Upper lobe of right lung (tissue), 1 donor: ENCODE measurements around the gene IRAK2. TPM values are rescaled to one million over a fixed set of nuclear protein-coding genes. Genes with fewer than 3 reads are reported as not detected.

Experiments
- ATAC-seq: fragments of 200-7000 bp; cut with Tn5 transposase; one replicate; pipeline ENCODE4 v1.9.1; 2020; ENCODE audit warnings: mild to moderate bottlenecking, moderate library complexity
- DNase-seq: peaks from one replicate; pipeline ENCODE4 v3.0.0-alpha.2; 2020
- H3K27ac ChIP-seq: fragments of 200-600 bp; one replicate; pipeline ENCODE4 v1.8.0; 2022
- H3K27me3 ChIP-seq: fragments of 200-600 bp; one replicate; pipeline ENCODE4 v1.8.0; 2022; ENCODE audit warnings: mild to moderate bottlenecking
- H3K36me3 ChIP-seq: fragments of 200-600 bp; one replicate; pipeline ENCODE4 v1.8.0; 2022
- H3K4me1 ChIP-seq: fragments of 200-600 bp; one replicate; pipeline ENCODE4 v1.8.0; 2022
- H3K4me3 ChIP-seq: fragments of 200-600 bp; one replicate; pipeline ENCODE4 v1.8.0; 2022; ENCODE audit warnings: mild to moderate bottlenecking
- H3K9me3 ChIP-seq: fragments of 200-600 bp; one replicate; pipeline ENCODE4 v1.8.0; 2022
- intact Hi-C: fragments of 100-400 bp; cut with DNase I; formaldehyde crosslinking; loops from one replicate; pipeline ENCODE4 v1.11.0; 2022
- total RNA-seq: library from RNA; stranded (reverse); fragmentation: NEBNext Ultra II Directional; extraction: Animal tissue kit (Norgen Biotek cat#: 25700); gene quantifications from one replicate; pipeline ENCODE4 v1.2.1, GENCODE V29; 2021
- TF ChIP-seq, protein P1 (sequence below): fragments of 200-600 bp; IDR thresholded peaks from one replicate; pipeline ENCODE4 v1.8.0; 2022; ENCODE audit warnings: antibody characterized with exemption
- donor health status: DM: no; HTN: yes; CAD: no; lungs with severe emphysema.

IRAK2 gene
- total RNA-seq, 1 donor from 2014 or later: 5.2 TPM

DNA sequence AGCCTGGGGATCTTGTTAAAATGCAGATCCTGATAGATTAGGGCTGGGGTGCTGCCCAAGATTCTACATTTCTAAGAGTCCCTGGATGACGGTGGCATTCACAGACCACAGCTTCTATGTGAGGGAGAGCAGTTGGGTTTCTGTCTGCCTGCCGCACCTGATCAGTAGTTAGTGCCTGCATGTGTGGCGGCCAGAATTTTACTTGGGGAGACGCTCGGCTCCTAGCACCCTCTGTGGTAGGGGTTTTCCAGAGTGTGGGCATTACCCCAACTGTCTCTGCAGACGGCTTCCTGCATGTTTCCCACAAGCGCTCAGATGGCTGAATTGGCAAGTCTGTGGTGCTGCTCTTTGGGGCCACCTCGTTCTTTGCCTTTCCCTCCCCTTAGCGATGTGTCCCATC, 119.8 kb downstream of the IRAK2 start:
- Histone ChIP-seq H3K4me3 (no peak overlapping the region), H3K27ac (no peak overlapping the region), H3K36me3 (peaks cover 56% of the 10 kb centered on the region), H3K9me3 (no peaks in the 10 kb centered on the region), H3K4me1 (no peaks in the 10 kb centered on the region), H3K27me3 (no peaks in the 10 kb centered on the region)
- intact Hi-C loops: no loop called here
- DNase-seq (no peak), ATAC-seq (no peak)
- TF ChIP-seq, protein P1, sequence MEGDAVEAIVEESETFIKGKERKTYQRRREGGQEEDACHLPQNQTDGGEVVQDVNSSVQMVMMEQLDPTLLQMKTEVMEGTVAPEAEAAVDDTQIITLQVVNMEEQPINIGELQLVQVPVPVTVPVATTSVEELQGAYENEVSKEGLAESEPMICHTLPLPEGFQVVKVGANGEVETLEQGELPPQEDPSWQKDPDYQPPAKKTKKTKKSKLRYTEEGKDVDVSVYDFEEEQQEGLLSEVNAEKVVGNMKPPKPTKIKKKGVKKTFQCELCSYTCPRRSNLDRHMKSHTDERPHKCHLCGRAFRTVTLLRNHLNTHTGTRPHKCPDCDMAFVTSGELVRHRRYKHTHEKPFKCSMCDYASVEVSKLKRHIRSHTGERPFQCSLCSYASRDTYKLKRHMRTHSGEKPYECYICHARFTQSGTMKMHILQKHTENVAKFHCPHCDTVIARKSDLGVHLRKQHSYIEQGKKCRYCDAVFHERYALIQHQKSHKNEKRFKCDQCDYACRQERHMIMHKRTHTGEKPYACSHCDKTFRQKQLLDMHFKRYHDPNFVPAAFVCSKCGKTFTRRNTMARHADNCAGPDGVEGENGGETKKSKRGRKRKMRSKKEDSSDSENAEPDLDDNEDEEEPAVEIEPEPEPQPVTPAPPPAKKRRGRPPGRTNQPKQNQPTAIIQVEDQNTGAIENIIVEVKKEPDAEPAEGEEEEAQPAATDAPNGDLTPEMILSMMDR: no peak

DNA sequence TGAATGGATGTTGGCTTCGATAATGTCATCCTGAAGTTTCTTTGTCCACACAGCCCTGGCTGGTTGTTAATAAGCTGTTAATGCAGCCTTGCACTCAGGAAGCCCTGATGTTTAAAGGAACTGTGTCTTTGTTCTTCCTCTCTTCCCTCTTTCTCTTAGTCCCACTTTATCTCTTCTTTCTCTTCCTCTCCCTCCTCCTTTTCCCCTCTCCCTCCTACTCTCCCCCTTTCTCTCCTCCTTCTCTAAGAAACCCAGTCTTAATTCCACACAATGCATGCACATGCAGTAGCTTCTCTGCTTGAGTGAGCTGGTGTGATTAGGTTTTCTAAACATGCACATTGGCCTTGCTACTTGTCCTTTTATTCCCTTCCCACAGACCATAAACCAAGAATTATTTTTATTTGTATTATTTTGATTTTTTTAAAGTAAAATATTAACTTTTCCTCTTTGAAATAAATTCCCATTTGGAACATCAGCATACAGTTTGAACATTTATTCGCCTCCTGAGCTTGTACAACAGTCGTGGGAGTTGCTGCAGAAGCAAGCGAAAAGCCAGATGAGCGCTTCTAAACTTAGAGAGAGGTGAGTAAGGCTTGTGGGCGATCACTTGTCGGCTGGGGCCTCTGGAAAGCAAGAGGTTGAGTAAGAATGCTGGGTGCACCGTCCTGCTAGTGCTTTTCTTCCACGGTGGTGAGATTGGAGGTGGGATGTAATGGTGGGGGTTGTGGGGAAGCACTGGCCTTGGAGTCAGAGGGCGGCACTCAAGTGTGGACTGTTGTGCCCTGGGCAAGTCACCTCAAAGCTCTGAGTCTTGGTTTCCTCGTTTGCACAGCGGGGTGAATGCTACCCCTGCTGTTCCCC, 120.8 kb downstream of the IRAK2 start:
- TF ChIP-seq, protein P1: no peak
- intact Hi-C loops: no loop called here
- no peak overlapping the region for H3K4me3 ChIP-seq
- DNase-seq (no peak), ATAC-seq (no peak)
- no peak overlapping the region for H3K27ac ChIP-seq
- H3K27me3 ChIP-seq: no peaks in the 10 kb centered on the region
- H3K4me1 ChIP-seq: no peaks in the 10 kb centered on the region
- no peaks in the 10 kb centered on the region for H3K9me3 ChIP-seq
- peaks cover 49% of the 10 kb centered on the region for H3K36me3 ChIP-seq

DNA sequence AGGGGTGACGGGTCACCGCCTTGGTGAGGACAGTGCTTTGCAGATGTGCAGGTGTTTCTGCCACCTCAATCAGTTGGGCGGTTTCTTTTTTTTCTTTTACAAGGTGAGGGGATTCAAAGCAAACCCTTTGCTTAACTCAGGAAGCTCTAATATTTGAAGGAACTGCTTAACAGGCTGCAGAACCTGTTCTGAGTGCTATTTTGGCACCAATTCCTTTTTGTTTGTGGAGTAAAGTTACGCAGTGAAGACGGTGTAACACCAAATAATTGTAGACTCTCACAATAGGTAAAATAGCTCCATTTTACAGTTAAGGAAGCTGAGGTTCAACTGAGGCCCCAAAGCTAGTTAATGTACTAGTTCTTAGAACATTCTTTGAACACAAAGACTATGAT, 121.4 kb downstream of the IRAK2 start:
- no peaks in the 10 kb centered on the region for H3K27me3 ChIP-seq
- no peaks in the 10 kb centered on the region for H3K4me1 ChIP-seq
- H3K4me3 ChIP-seq: no peak overlapping the region
- DNase-seq (no peak), ATAC-seq (no peak)
- intact Hi-C loops: no loop called here
- no peak overlapping the region for H3K27ac ChIP-seq
- H3K36me3 ChIP-seq: peaks cover 49% of the 10 kb centered on the region
- TF ChIP-seq, protein P1: no peak
- H3K9me3 ChIP-seq: no peaks in the 10 kb centered on the region

DNA sequence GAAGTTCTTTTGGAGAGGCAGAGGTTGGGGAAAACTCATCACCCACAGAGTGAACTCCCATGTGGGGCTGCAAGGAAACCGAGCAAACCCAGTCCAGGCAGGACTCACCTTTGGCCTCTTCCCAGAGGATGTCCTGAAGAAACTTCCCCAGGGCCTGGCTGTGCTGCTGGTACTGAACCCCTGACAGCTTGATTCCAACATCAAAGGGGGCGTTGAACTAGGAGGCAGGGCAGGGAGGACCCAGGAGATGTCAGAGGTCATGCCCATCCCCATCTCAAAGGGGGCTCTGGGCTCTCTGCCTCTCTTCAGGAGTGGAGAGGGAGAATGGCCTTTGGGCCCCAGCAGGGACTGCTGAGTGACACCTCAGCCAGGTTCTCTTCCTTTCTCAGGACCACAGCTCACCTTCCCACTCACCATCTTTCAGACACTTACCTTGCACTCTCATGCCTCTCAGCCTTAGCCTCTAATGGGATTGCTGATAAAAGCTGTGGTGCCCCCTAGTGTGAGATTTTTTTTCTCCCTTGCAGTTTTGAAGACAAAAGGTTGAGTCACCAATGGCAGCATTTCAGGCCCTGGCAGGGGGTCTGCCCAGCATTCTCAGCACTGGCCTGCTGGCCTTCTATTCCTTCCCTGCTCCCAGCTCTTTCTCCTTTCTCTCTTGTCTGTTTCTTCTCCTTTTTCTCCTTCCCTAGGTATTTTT, 122.0 kb downstream of the IRAK2 start:
- intact Hi-C loops: no loop called here
- peaks cover 47% of the 10 kb centered on the region for H3K36me3 ChIP-seq
- H3K9me3 ChIP-seq: no peaks in the 10 kb centered on the region
- DNase-seq (no peak), ATAC-seq (no peak)
- no peaks in the 10 kb centered on the region for H3K4me1 ChIP-seq
- no peaks in the 10 kb centered on the region for H3K27me3 ChIP-seq
- no peak overlapping the region for H3K4me3 ChIP-seq
- H3K27ac ChIP-seq: no peak overlapping the region
- TF ChIP-seq, protein P1: no peak

DNA sequence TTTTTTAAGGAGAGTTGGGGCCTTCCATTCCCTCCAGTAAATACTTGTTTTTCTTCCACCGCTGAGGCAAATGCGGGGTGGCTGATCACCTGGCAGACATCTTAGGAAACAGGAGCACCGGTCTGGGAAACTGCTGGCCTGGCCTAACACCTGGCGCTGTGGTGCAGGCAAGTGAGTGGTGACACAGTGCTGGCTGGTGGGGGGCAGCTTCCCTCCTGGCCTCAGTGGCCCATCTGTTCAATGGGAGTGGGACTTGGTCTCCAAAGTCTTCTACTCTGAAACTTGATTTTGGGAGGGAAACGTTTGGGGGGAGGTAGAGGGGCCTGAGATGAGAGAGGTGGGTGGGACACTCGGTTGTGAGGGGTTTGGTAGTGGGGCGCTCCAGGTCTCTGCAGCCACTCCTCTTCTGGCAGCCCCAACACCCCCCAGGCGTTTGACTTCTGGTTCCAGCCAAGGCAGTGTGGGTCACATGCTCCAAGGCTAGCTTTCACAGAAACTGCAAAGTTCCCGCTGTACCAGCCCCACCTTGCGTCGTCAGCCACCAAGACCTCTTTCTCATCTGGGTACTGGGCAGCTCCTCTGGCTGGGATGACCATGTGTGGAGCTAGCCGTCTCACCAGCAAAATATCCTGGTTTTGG, 123.3 kb downstream of the IRAK2 start:
- intact Hi-C loops: no loop called here
- Histone ChIP-seq H3K27ac (no peak overlapping the region), H3K36me3 (peaks cover 35% of the 10 kb centered on the region), H3K27me3 (no peaks in the 10 kb centered on the region), H3K9me3 (no peaks in the 10 kb centered on the region), H3K4me1 (no peaks in the 10 kb centered on the region), H3K4me3 (no peak overlapping the region)
- DNase-seq (no peak), ATAC-seq (no peak)
- TF ChIP-seq, protein P1: no peak
